Measurements from ENCODE around the gene HUNK. TPM values are rescaled to one million over a fixed set of nuclear protein-coding genes. Genes with fewer than 3 reads are reported as not detected.

The HUNK gene
- total RNA-seq = under 0.01 and 0.12 TPM in 2 replicates

DNA sequence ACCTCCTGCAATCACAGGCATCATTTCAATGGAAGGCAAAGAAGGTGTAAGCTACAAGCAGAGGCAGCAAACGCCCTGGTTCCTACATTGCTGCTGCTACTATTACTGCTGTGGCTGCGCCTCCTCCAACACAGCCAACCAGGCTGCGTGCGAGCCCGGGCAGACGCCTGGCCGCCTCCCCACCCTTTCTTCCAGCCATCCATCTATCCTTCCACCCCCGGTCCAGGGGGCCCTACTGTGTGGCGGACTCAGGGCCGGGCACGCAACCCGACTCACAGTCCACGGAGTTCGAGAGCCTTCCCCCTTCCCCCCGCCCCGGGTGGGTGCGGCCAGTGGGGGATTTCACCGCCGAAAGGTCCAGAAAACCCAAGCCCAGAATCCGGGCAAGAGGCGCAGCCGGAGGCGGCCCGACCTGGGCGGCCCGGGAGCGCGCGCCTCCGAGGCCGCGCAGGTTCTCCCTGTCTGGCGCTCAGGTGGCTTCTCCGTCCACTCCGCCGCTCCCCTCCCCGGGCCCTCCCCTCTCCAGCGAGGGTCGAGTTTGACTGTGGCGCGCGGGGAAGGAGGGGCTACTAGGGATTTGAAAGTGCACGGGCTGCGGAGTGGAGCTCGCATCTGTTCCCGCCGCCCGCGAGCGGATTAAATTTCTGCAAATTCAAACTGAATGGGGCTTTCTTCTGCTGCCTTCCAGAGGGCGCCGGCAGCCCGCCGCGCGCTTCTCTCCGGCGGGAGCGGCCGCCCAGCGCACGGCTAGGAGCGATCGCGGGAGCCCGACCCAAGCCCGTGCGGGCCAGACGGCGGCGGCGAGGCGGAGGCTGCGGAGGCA is at the start of gene HUNK:
Gene HUNK (plus strand): TSS at position 569 of the 823 bp plus-strand sequence. CDS start 655 bp downstream, outside the sequence.

Other genes with a start within 250 kb of the HUNK start
- 311 and 317 TPM in 2 replicates for gene SOD1, start 213.3 kb upstream of the HUNK start, total RNA-seq
- 5.0 and 6.6 TPM in 2 replicates for gene SCAF4, start 140.9 kb upstream of the HUNK start, total RNA-seq